ENCODE data around the gene ERC1.

DNA sequence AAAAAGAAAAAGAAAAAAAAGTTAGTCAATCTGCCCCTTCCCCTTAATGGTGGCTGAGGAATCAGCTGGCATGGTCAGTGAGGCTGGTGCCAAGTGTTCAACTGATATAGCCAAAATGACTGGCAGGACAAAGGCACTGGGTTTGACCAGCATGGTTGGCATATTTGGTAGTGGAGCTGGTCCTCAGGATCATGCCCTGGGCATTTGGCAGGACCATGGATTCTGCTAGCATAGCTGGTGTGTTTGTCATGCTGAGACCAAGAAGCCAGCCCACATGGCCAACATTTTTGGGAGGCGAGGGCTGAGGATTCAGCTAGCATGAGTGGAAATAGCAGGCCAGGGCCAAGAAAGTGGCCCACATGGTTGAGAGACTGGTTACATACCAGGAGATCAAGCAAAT is 466.9 kb downstream of the ERC1 start:
- TF ChIP-seq, protein P1, sequence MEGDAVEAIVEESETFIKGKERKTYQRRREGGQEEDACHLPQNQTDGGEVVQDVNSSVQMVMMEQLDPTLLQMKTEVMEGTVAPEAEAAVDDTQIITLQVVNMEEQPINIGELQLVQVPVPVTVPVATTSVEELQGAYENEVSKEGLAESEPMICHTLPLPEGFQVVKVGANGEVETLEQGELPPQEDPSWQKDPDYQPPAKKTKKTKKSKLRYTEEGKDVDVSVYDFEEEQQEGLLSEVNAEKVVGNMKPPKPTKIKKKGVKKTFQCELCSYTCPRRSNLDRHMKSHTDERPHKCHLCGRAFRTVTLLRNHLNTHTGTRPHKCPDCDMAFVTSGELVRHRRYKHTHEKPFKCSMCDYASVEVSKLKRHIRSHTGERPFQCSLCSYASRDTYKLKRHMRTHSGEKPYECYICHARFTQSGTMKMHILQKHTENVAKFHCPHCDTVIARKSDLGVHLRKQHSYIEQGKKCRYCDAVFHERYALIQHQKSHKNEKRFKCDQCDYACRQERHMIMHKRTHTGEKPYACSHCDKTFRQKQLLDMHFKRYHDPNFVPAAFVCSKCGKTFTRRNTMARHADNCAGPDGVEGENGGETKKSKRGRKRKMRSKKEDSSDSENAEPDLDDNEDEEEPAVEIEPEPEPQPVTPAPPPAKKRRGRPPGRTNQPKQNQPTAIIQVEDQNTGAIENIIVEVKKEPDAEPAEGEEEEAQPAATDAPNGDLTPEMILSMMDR (conservative IDR thresholded peaks at IDR 0.05 in 1 of 2, IDR thresholded peaks at IDR 0.05 in 1 of 2; ENCODE audit: low read depth in 1 of 2, low read length in 2 of 2): no peak
- TF ChIP-seq EZH2 (IDR thresholded peaks at IDR 0.05; ENCODE audit: low read length, missing control alignments): no peak
